Stimulated activated effector memory CD8-positive, alpha-beta T cell treated with anti-CD3 and anti-CD28 coated beads, Interleukin-12 subunit alpha, Interleukin-12 subunit beta, amount 100 ng/mL, for 72 hours (primary cell): ENCODE results near the gene ACO2.
A peak's percentile ranks its signal among the peaks of the same experiment; 100 is the strongest.

ENCODE experiments used
- ATAC-seq: fragments of 150-1000 bp; cut with Tn5 transposase; 2 replicates; pipeline ENCODE4 v1.10.0; 2021
- DNase-seq, 2 donors: peaks; one replicate each; pipeline ENCODE4 v3.0.0; 2021 to 2022; ENCODE audit warnings: low spot score in 2 of 2
- H3K27ac Mint-ChIP-seq: one replicate; pipeline ENCODE4 v1.8.0; 2022; ENCODE audit warnings: mild to moderate bottlenecking, mixed read lengths
- H3K36me3 Mint-ChIP-seq: one replicate; pipeline ENCODE4 v1.8.0; 2022; ENCODE audit warnings: mild to moderate bottlenecking, mixed read lengths
- H3K4me1 Mint-ChIP-seq: one replicate; pipeline ENCODE4 v1.8.0; 2022; ENCODE audit warnings: mixed read lengths
- H3K4me3 Mint-ChIP-seq: one replicate; pipeline ENCODE4 v1.8.0; 2022; ENCODE audit warnings: mild to moderate bottlenecking, mixed read lengths
- H3K9me3 Mint-ChIP-seq: one replicate; pipeline ENCODE4 v1.8.0; 2022; ENCODE audit warnings: mixed read lengths

Gene ACO2

DNA sequence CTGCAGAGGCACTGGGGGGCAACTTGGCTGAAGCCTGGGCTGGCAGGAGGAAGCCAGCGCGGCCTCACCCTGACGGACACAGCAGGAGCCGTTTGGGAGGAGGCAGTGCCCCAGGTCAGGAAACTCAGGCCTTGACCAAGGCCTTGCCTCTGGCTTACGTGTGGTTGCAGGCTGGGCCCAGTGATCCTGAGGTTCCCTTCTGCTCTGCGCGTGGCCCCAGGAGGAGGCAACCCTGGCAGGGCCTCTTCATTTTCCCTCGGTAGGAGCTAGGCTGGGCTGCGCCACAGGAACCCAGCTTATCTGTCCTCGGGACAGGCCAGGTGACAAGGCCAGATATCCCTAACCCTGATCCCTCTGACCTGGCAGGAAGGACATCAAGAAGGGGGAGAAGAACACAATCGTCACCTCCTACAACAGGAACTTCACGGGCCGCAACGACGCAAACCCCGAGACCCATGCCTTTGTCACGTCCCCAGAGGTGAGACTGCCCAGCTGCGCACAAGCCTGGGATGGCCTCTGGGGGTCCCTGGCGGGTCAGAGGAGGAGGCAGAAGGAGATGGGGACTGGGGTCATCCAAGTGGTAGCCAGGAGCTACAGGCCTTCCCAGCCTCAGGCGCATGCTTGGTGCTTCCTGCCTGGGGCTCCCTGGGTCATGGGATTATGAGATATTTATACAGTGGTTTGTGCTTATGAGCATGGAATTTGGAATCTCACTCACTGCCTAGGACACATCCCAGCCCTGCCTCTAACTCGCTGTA lies 54.7 kb downstream of the ACO2 start:
- DNase-seq (no peak), ATAC-seq (no peak)
- Mint-ChIP-seq H3K27ac (peak overlapping the region; percentile 93), H3K4me3 (no peak overlapping the region), H3K9me3 (no peaks in the 10 kb centered on the region), H3K4me1 (peaks cover 24% of the 10 kb centered on the region), H3K36me3 (peaks cover 81% of the 10 kb centered on the region)

DNA sequence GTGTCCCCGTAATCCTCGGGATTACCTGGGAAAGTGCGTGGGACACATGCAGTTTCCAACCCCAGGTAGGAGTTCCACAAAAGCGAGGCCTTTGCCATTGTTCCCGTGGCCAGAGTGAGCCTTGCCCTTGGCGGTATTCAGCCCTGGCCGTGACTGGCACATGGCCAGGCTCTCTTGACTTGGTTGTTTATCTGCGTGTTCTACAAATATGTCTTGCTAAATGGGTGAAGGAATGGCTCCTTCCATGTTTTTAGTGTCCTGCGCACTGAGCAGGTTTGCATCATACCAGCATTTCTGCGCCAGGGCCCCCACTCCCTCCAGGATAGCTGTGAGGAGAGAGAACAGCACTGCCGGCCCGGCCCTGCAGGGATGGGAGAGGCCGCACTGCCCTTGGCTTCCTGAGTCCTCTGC lies 55.3 kb downstream of the ACO2 start:
- Mint-ChIP-seq H3K4me3 (no peak overlapping the region), H3K36me3 (peaks cover 83% of the 10 kb centered on the region), H3K9me3 (no peaks in the 10 kb centered on the region), H3K4me1 (peaks cover 27% of the 10 kb centered on the region), H3K27ac (peak overlapping the region; percentile 93)
- DNase-seq (no peak), ATAC-seq (no peak)

DNA sequence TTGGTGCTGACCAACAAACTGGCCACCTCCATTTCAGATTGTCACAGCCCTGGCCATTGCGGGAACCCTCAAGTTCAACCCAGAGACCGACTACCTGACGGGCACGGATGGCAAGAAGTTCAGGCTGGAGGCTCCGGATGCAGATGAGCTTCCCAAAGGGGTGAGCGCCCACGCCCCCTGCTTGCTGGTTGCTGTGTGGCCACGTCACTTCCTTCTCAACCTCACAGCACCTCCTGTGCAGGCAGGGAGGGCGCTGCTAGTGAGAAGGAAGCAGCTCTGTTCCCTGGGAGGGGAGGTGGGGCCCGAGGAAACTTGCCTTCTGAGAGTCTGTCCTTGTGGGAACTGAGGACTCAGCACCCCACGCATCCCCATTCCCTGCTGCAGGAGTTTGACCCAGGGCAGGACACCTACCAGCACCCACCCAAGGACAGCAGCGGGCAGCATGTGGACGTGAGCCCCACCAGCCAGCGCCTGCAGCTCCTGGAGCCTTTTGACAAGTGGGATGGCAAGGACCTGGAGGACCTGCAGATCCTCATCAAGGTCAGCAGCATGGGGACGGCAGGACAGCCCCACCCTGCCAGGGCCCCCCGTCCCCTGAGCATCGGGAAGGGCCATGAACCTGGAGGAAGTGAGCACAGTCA lies 56.0 kb downstream of the ACO2 start:
- DNase-seq: no peak
- no peak overlapping the region for H3K4me3 Mint-ChIP-seq
- no peaks in the 10 kb centered on the region for H3K9me3 Mint-ChIP-seq
- H3K4me1 Mint-ChIP-seq: peaks cover 27% of the 10 kb centered on the region
- H3K27ac Mint-ChIP-seq: peak overlapping the region; percentile 93
- H3K36me3 Mint-ChIP-seq: peaks cover 83% of the 10 kb centered on the region
- ATAC-seq: peak; percentile 75

DNA sequence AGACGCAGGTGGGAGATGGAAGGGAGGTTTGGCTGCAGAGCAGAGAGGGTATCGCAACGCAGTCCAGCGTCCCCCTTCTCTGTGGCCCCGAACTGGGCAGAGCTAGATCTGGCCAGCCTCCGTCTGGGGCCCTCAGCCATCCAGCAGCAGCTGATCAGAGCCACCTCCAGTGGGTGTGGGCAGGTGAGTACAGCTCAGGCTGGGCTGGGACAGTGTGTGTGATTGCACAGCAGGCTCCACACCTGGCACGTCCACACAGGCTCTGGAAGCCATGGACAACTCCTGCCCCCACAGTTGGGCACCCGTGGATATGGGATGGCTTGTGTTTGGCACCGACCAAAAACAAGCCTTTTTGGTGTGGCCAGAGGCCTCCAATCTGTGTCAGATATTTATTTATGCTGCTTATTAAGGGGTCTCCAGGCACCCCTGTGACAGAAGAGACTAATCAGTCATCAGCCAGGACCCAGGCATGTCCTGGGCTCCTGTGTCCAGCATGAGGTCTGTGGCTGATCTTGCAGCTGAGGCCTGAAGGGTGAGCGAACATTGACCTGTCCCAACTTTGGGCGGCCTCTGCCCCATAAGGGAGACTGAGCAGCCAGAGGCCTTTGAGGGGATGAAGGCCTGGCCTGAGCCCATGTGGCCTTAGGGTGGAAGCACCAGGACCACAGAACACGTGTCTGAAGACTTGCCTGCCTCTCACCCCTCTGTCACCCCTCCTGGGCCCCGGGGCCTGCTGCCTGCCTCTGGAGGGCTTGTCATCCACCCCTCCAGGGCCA lies 56.7 kb downstream of the ACO2 start:
- ATAC-seq (no peak), DNase-seq (no peak)
- H3K4me1 Mint-ChIP-seq: peaks cover 27% of the 10 kb centered on the region
- H3K27ac Mint-ChIP-seq: peak overlapping the region; percentile 93
- H3K36me3 Mint-ChIP-seq: peaks cover 83% of the 10 kb centered on the region
- H3K9me3 Mint-ChIP-seq: no peaks in the 10 kb centered on the region
- H3K4me3 Mint-ChIP-seq: no peak overlapping the region

DNA sequence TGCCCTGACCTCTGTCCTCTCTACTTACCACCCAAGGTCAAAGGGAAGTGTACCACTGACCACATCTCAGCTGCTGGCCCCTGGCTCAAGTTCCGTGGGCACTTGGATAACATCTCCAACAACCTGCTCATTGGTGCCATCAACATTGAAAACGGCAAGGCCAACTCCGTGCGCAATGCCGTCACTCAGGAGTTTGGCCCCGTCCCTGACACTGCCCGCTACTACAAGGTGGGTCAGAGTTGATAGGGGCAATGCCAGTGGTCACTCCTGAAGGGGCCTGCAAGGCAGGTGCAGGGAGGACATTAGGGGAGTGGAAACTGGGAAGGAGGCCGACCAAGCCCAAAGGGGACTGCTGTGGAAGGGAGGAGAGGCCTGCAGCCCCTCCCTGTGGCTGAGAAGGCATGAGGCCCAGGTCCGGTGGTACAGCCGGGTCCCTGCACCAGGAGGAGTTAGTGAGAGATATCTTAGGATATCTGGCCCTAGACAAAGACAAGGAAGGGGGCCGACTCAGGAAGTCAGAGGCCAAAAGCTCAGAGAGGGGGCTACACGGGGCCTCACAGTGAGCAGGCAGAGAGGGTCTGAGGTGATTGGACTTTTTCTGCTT lies 57.4 kb downstream of the ACO2 start:
- no peak overlapping the region for H3K4me3 Mint-ChIP-seq

DNA sequence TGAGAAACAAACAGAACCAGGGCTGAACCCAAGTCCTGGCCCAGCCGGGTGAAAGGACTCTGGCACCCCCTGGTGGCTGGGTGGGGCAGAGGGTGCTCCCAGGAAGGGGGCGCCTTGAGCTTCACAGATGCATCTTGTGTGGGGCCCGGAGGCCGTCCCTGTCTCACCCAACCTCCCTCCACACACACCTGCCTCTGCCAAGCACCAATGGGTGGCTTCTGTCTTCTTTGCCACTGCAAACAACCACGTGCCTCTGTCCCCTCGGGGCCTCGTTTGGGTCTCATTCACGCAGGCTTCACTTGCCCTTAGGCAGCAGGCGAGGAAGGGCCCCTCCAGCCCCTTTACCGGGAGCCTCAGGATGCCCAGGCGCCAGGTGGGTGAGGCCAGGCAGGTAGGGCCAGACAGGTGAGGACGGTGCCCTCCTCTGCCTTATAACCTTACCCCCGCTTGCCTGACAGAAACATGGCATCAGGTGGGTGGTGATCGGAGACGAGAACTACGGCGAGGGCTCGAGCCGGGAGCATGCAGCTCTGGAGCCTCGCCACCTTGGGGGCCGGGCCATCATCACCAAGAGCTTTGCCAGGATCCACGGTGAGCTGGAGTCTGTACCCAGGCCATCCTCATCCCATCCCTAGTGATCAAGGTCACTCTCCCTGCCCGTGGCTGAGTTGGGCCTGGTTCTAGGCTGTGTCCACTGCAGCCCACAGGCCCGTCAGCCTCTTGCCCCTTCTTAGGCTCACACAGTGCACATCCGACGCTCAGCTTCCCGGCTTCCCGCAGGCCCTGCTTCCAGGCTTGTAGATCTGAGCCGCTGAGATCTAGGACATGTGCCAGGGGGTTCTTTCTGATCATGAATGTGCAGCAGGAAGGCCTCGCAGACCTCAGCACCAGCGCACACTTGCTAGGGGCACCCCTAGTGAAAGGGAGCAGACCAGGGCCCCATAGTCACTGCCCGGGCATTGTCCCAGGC lies 58.2 kb downstream of the ACO2 start:
- no peaks in the 10 kb centered on the region for H3K9me3 Mint-ChIP-seq
- peak overlapping the region; percentile 93 for H3K27ac Mint-ChIP-seq
- no peak overlapping the region for H3K4me3 Mint-ChIP-seq
- peaks cover 89% of the 10 kb centered on the region for H3K36me3 Mint-ChIP-seq
- peak; percentile 55 for ATAC-seq
- peak; percentile 60 to 80 for DNase-seq
- peaks cover 27% of the 10 kb centered on the region for H3K4me1 Mint-ChIP-seq

More for the DNA sequence above, 57.4 kb downstream of the ACO2 start:
- ATAC-seq (peak; percentile 1), DNase-seq (no peak)
- Mint-ChIP-seq H3K9me3 (no peaks in the 10 kb centered on the region), H3K4me1 (peaks cover 27% of the 10 kb centered on the region), H3K36me3 (peaks cover 85% of the 10 kb centered on the region), H3K27ac (peak overlapping the region; percentile 93)

DNA sequence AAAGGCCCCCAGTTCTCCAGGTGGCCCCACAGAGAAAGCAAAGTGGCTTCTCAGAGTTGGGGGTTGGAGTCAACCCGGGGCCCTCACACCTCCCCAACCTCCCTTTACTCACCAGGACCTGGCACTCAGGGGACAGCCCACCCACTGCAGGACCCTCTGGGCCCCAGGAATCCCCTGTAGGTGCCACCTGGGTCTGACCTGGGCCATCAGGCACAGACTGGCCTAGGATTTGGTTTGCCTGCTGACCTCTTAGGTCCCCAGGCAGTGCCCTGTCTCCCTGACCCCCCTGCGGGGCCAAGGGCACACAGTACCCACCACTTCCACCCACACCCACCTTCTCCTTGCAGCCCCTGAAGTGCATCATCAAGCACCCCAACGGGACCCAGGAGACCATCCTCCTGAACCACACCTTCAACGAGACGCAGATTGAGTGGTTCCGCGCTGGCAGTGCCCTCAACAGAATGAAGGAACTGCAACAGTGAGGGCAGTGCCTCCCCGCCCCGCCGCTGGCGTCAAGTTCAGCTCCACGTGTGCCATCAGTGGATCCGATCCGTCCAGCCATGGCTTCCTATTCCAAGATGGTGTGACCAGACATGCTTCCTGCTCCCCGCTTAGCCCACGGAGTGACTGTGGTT lies 59.3 kb downstream of the ACO2 start:
- Mint-ChIP-seq H3K36me3 (peaks cover 87% of the 10 kb centered on the region), H3K4me1 (peaks cover 27% of the 10 kb centered on the region), H3K27ac (peak overlapping the region; percentile 84), H3K4me3 (no peak overlapping the region), H3K9me3 (no peaks in the 10 kb centered on the region)
- no peak for ATAC-seq
- DNase-seq: no peak

DNA sequence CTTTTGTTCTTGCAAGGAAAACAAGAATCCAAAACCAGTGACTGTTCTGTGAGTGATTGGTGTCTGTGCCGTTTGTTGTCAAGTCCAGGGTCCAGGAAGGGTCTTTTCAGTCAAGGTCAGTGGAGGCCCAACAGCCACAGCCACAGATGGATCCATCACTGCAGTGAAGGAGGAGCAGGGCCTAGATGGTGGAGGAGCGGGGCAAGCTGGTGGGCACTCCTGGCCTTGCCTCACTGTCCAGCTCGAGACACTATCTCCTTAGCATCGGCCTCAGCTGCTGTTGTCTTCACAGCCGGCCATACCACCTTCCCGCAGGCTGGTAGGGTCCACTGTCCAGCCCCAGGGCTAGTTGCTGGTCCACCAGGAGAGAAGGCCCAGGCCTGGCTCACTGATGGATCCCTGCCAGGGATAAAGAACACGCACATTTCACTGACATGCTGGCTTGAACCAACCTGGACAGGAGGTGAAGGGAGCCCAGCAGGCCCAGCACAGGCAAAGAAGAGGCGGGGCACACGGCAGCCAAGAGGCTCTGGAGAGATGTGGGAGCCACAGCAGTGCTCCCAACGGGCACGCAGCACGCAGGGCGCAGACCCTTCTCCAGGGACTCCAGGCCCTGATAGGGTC lies 60.1 kb downstream of the ACO2 start:
- no peaks in the 10 kb centered on the region for H3K9me3 Mint-ChIP-seq
- H3K4me1 Mint-ChIP-seq: peaks cover 25% of the 10 kb centered on the region
- DNase-seq: no peak
- H3K36me3 Mint-ChIP-seq: peaks cover 86% of the 10 kb centered on the region
- no peak for ATAC-seq
- H3K4me3 Mint-ChIP-seq: no peak overlapping the region
- H3K27ac Mint-ChIP-seq: peak overlapping the region; percentile 84

DNA sequence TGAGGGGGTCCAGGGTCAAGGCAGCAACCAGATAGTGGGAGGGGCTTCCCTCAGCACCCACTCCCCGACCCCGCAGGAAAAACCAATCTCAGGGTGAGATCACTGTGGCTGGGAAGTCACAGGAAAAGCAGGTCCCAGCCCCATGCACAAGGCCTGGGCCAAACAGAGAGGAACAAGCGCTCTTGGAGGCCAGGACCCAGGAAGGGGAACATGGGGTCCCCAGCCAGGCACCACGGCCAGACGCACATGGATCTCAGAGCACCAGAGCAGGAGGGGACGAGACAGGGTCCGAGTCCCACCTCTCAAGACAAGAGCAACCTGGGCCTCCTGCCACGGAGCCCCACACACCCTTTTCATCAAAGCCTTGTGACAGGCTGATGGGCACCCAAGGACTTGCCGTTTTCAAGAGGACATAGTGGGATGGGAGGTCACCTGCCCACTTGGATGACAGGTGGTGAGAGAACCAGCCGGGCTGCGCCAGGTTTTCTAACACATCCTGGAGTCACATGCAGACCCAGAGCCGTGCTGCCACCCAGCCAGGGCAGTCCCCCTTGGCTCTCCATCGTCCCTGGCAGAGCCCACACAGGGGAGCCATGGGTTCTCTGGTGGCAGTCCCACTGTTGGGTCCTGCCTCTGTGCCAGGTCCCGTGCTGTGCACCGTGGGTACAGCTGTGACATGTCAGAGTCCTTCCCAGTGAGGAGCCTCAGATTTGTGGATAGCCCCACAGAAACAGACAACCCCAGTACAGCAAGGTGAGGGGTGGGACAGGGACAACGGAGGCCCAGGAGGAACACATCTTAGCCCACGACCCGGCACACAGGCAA lies 62.2 kb downstream of the ACO2 start:
- no peak for DNase-seq

DNA sequence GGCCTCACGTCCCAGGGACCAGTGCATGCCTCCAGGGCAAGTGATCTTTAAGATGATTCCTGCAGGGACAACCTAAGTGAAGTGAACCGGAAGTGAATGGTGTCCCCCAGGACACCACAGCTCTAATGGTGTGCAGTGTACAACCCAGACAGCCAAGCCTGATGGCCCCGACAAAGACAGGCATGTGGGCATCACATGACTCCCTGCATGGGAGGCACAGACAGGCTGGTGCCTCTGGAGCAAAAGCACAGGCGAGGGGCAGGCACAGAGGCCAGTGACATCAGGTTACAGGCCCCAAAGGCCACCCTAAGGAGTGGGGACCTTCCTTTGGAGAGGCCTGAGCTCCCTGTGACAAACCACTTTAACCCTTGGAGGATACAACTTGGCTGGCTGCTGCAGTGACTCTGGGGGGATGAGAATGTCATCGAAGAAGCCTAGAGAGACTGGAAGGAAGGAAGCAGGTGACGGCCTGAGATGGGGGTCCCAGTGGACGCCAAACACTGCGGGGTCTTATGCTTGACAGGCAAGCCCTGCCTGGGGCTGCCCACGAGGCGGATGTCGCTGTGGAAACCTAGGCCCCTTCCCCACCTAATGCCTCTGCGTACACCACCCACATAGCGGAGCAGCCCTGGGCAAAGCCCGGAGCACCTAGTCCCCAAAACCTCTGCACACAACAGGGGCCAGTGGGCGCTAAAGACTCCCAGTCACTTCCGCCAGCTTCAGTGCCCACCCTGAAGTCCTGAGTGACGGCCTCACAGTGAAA lies 63.0 kb downstream of the ACO2 start:
- Mint-ChIP-seq H3K9me3 (no peaks in the 10 kb centered on the region), H3K4me1 (peaks cover 11% of the 10 kb centered on the region), H3K27ac (peak overlapping the region; percentile 58), H3K36me3 (peaks cover 83% of the 10 kb centered on the region), H3K4me3 (no peak overlapping the region)
- no peak for ATAC-seq
- no peak for DNase-seq

More for the DNA sequence above, 62.2 kb downstream of the ACO2 start:
- ATAC-seq: no peak
- Mint-ChIP-seq H3K4me3 (no peak overlapping the region), H3K4me1 (peaks cover 15% of the 10 kb centered on the region), H3K9me3 (no peaks in the 10 kb centered on the region), H3K27ac (peak overlapping the region; percentile 78), H3K36me3 (peaks cover 83% of the 10 kb centered on the region)

DNA sequence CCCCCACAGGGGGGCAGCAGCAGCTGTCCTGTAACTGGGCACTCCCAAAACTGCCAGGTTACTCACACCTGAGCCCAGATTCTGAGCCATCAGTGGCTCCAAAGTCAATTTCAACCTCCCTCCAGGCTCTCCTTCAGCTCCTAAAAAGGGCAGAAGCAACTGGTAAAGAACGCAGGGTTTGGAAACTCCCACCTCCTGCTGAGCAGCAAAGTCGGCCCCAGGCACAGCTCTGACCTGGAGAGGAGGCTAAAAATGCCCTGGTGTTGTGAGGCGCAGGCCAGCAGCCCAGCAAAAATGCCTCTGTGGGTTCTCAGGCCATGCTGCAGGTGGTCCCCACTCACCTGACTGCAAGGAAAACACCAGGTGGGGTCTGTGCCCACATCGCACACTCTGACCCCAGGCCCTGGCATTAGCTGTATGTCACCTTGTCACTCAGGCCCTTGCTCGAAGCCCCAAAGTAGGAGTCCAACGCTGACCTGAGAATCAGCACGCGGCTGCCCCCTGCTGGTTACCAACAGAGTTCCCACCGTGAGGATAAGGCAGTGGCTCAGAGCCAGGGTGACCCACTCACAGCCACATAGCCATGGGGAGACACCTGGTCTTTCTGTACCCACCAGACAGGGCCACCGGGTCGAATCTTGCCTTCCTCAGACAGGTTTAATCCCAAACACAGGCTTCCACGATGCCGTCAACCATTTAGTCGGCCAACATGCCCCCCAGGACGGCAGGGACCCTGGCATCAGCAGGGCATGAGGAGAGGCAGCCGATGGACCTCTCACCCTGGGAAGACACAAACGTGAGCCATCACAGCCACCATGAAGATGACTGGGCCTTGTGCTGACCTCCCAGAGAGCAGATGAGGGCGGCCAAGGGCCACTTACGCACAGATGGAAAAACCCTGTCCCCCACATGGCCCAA lies 64.2 kb downstream of the ACO2 start:
- Mint-ChIP-seq H3K9me3 (no peaks in the 10 kb centered on the region), H3K4me1 (peaks cover 11% of the 10 kb centered on the region), H3K4me3 (no peak overlapping the region), H3K36me3 (peaks cover 83% of the 10 kb centered on the region), H3K27ac (peak overlapping the region; percentile 58)
- ATAC-seq: peak; percentile 87
- DNase-seq: peak; percentile 67 to 88

DNA sequence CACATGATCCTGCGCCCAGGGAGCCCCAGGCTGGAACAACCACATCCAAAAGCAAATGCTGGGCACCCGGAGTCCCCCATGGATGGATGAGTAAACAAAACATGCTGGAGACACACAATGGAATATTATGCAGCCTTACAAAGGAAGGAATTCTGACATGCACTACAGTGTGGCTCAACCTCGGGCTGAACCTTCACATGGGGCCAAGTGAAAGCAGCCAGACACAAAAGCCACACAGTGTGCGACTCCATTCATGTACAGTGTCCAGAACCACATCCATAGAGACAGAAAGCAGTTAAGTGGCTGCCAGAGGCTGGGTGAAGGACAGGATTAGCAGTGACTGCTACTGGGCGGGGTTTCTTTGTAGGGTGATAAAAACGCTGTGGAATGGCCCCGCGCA lies 65.3 kb downstream of the ACO2 start:
- H3K9me3 Mint-ChIP-seq: no peaks in the 10 kb centered on the region
- no peak overlapping the region for H3K27ac Mint-ChIP-seq
- H3K4me1 Mint-ChIP-seq: peaks cover 5% of the 10 kb centered on the region
- DNase-seq: no peak
- H3K4me3 Mint-ChIP-seq: no peak overlapping the region
- peaks cover 78% of the 10 kb centered on the region for H3K36me3 Mint-ChIP-seq
- ATAC-seq: no peak
